Endodermal cell (in vitro differentiated cells): ENCODE data around the gene TMEM245. TPM values are rescaled to one million over a fixed set of nuclear protein-coding genes. Genes with fewer than 3 reads are reported as not detected.

Experiments used
- DNase-seq: peaks from one replicate; pipeline ENCODE4 v3.0.0-alpha.2; 2017
- H3K27ac ChIP-seq: 2 replicates; pipeline ENCODE4 v1.5.1; 2013; ENCODE audit warnings: mild to moderate bottlenecking, low read depth, low read length, moderate library complexity
- H3K27me3 ChIP-seq: 2 replicates; pipeline ENCODE4 v1.6.1; 2013; ENCODE audit warnings: mild to moderate bottlenecking, low read length, moderate library complexity; ENCODE audit not compliant: insufficient read depth, control insufficient read depth, poor library complexity, severe bottlenecking
- H3K36me3 ChIP-seq: 2 replicates; pipeline ENCODE4 v1.7.0; 2013; ENCODE audit warnings: mild to moderate bottlenecking, low read length, moderate library complexity; ENCODE audit not compliant: control insufficient read depth, insufficient read depth
- H3K4me1 ChIP-seq: one replicate; pipeline ENCODE4 v1.7.0; 2013; ENCODE audit warnings: low read length; ENCODE audit not compliant: control insufficient read depth, insufficient read depth
- H3K4me3 ChIP-seq: 2 replicates; pipeline ENCODE4 v1.5.1; 2013; ENCODE audit warnings: mild to moderate bottlenecking, low read length, moderate library complexity
- H3K9ac ChIP-seq: 2 replicates; pipeline ENCODE4 v1.6.1; 2013; ENCODE audit warnings: mild to moderate bottlenecking, low read length, moderate library complexity; ENCODE audit not compliant: poor library complexity, severe bottlenecking; ENCODE audit errors: extremely low read depth
- H3K9me3 ChIP-seq: 2 replicates; pipeline ENCODE4 v1.6.1; 2013; ENCODE audit warnings: mild to moderate bottlenecking, low read length, moderate library complexity; ENCODE audit not compliant: control insufficient read depth
- H3K27ac Mint-ChIP-seq: 2 replicates; pipeline ENCODE4 v1.8.0; 2020; ENCODE audit warnings: mixed read lengths
- H3K27me3 Mint-ChIP-seq: 2 replicates; pipeline ENCODE4 v1.8.0; 2021; ENCODE audit warnings: mild to moderate bottlenecking, mixed read lengths; ENCODE audit not compliant: insufficient read depth
- H3K36me3 Mint-ChIP-seq: 2 replicates; pipeline ENCODE4 v1.8.0; 2020; ENCODE audit warnings: low read depth, mixed read lengths
- H3K4me1 Mint-ChIP-seq: 2 replicates; pipeline ENCODE4 v1.8.0; 2020; ENCODE audit warnings: mixed read lengths
- H3K4me3 Mint-ChIP-seq: 2 replicates; pipeline ENCODE4 v1.8.0; 2020; ENCODE audit warnings: mild to moderate bottlenecking, moderate library complexity, mixed read lengths
- H3K9me3 Mint-ChIP-seq: 2 replicates; pipeline ENCODE4 v1.8.0; 2020; ENCODE audit warnings: mild to moderate bottlenecking, mixed read lengths
- WGBS, 2 experiments: methylation state at CpG; one replicate each; pipeline versions ENCODE4 v1.1.5 to v1.1.7; 2013; ENCODE audit warnings: missing lambda C conversion rate in 2 of 2, mixed read lengths in 1 of 2; ENCODE audit not compliant: insufficient coverage in 1 of 2, insufficient read length in 1 of 2; 5-methylcytosine and 5-hydroxymethylcytosine counted together
- total RNA-seq, 2 donors: library from RNA; stranded (reverse); fragmentation: NEBNext Ultra II Directional in 1 of 2; extraction: Animal tissue kit (Norgen Biotek cat#: 25700) in 1 of 2; gene quantifications; 2 replicates in 1 of 2; 3 replicates in 1 of 2; pipeline ENCODE4 v1.2.1, GENCODE V29; 2021
- TF ChIP-seq, protein P1 (sequence below): fragments of 200-600 bp; sonication (generic); conservative IDR thresholded peaks from 2 replicates; pipeline ENCODE4 v1.5.0; 2021; ENCODE audit warnings: antibody characterized with exemption, mild to moderate bottlenecking

Gene TMEM245
- total RNA-seq, 2 donors from 2014 or later: 42.8 to 55.0 TPM

DNA sequence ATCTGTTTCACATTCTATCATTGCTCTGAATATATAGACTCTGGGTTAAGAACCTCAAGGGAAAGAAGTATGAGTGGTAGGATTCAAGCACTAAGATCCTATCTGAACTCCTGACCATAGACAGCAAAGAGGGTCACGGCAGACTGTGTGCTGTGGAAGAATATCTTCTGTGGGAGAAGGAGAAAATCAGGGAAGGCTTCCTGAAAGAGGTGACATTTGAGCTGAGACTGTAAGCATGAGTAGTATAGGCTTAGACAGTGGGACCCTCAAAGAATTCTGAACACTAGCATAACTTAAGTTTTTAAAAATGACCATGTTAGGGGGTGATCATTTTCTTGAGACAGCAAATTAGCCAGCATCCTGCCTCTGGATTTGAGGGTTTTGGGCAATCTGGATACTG lies 43.4 kb upstream of the TMEM245 start:
- H3K27ac Mint-ChIP-seq: no peak overlapping the region
- H3K9me3 ChIP-seq: no peaks in the 10 kb centered on the region
- no peaks in the 10 kb centered on the region for H3K36me3 Mint-ChIP-seq
- peaks cover 40% of the 10 kb centered on the region for H3K27me3 Mint-ChIP-seq
- no peak overlapping the region for H3K4me3 ChIP-seq
- 86 to 94% methylated on average over 1 of the region's 1 CpG for WGBS, 2 experiments
- peaks cover 55% of the 10 kb centered on the region for H3K27me3 ChIP-seq
- DNase-seq: no peak
- no peak overlapping the region for H3K9ac ChIP-seq
- H3K9me3 Mint-ChIP-seq: no peaks in the 10 kb centered on the region
- H3K4me1 Mint-ChIP-seq: peaks cover 3% of the 10 kb centered on the region
- TF ChIP-seq, protein P1, sequence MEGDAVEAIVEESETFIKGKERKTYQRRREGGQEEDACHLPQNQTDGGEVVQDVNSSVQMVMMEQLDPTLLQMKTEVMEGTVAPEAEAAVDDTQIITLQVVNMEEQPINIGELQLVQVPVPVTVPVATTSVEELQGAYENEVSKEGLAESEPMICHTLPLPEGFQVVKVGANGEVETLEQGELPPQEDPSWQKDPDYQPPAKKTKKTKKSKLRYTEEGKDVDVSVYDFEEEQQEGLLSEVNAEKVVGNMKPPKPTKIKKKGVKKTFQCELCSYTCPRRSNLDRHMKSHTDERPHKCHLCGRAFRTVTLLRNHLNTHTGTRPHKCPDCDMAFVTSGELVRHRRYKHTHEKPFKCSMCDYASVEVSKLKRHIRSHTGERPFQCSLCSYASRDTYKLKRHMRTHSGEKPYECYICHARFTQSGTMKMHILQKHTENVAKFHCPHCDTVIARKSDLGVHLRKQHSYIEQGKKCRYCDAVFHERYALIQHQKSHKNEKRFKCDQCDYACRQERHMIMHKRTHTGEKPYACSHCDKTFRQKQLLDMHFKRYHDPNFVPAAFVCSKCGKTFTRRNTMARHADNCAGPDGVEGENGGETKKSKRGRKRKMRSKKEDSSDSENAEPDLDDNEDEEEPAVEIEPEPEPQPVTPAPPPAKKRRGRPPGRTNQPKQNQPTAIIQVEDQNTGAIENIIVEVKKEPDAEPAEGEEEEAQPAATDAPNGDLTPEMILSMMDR: no peak
- no peaks in the 10 kb centered on the region for H3K36me3 ChIP-seq
- peaks cover 3% of the 10 kb centered on the region for H3K4me1 ChIP-seq
- no peak overlapping the region for H3K4me3 Mint-ChIP-seq
- H3K27ac ChIP-seq: no peak overlapping the region

DNA sequence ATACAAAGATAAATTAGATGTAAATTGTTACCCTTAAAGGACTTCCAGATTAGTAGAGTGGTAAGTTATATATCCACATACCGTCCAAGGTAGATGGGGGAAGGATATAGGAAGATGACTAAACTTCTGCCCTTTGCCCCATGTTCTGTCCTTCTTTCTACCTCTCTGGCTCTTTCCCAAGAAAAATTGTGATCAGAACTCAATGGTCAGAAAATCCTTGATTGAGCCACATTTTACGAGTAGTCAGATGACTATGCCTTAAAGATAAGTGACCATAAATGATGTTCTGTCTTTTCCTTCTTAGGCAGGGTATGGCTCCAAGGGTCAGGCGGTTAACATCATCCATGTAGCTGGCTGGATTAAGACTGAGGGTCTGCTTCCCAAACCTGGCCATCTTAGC lies 42.9 kb upstream of the TMEM245 start:
- no peak overlapping the region for H3K9ac ChIP-seq
- no peaks in the 10 kb centered on the region for H3K36me3 ChIP-seq
- H3K9me3 ChIP-seq: no peaks in the 10 kb centered on the region
- no peak for DNase-seq
- Mint-ChIP-seq H3K4me1 (peaks cover 3% of the 10 kb centered on the region), H3K27ac (no peak overlapping the region), H3K36me3 (no peaks in the 10 kb centered on the region), H3K4me3 (no peak overlapping the region), H3K27me3 (peaks cover 36% of the 10 kb centered on the region), H3K9me3 (no peaks in the 10 kb centered on the region)
- peaks cover 3% of the 10 kb centered on the region for H3K4me1 ChIP-seq
- 92 to 93% methylated on average over 2 to 3 of the region's 3 CpGs for WGBS, 2 experiments
- H3K4me3 ChIP-seq: no peak overlapping the region
- peaks cover 50% of the 10 kb centered on the region for H3K27me3 ChIP-seq
- TF ChIP-seq, protein P1: no peak
- no peak overlapping the region for H3K27ac ChIP-seq

DNA sequence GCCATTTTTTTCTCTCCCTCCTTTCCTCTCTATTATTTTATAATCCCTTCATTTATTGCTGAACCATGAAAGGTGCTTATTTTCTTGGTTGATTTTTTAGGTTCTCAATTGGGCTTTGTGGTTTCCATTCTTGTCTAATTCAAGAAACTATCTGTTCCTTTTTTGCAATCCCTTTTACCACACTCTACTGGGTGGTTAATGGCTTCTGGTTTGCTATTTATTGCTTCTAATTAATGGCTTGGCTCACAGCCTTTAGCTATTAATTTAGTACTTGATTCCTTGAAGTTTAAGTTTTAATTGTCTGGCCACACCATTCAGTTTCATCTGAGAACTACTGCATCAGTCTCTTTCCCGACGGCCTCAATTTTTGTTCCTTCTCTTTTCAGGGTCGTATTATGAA lies 41.7 kb upstream of the TMEM245 start:
- no peaks in the 10 kb centered on the region for H3K9me3 ChIP-seq
- peaks cover 40% of the 10 kb centered on the region for H3K27me3 ChIP-seq
- no peak for DNase-seq
- no peaks in the 10 kb centered on the region for H3K36me3 ChIP-seq
- Mint-ChIP-seq H3K4me1 (no peaks in the 10 kb centered on the region), H3K36me3 (no peaks in the 10 kb centered on the region), H3K27ac (no peak overlapping the region), H3K9me3 (no peaks in the 10 kb centered on the region), H3K4me3 (no peak overlapping the region), H3K27me3 (peaks cover 28% of the 10 kb centered on the region)
- WGBS, 2 experiments: 96% methylated on average over 3 of the region's 3 CpGs; no CpG with 5 or more reads in 1 of the 2 experiments
- no peak overlapping the region for H3K27ac ChIP-seq
- peaks cover 3% of the 10 kb centered on the region for H3K4me1 ChIP-seq
- H3K4me3 ChIP-seq: no peak overlapping the region
- TF ChIP-seq, protein P1: no peak
- no peak overlapping the region for H3K9ac ChIP-seq
